DMS 273 treated with DMSO at 0.1 percent for 48 hours (cell line): Measurements from ENCODE around the gene HOXD13.

ENCODE experiments used
- DNase-seq: peaks from one replicate; lab custom pipeline; 2025; lab: John Stamatoyannopoulos, UW

The HOXD13 gene

DNA sequence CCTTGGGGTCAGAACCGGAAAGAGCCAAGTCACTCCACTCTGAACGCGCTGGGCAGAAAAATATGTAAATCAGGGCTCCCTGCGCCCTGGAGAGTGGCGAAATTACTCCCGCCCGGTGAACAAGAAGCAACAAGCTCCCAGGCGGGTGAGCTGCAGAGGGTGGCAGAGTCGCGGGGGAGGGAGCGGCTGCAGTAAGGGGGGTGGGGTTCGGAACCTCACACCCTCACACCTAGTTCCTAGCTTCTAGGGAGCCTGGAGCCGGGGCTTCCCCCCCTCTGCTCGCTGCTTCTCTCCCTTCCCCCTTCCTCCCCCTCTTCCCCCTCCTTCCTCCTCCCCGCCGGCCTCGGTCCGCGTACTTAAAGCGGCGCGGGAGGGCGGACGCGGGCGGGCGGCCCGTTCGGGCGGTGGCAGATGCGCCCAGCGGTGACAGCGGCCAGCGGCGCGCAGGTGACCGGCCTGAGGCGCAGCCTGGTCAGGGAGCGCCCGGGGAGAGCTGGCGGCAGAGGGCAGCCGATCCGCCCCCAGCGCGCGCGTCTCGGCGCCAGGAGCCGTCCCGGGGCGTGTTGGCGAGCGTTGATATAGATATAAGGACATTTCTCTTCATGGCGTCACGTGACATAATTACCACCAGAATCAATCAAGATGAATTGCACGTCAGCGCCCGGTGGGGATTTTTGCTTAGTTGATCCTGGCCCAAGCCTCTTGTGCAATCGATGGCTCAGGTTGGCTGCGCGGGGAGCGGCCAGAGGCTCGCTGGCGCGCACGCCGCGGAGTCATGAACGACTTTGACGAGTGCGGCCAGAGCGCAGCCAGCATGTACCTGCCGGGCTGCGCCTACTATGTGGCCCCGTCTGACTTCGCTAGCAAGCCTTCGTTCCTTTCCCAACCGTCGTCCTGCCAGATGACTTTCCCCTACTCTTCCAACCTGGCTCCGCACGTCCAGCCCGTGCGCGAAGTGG lies 14.3 kb downstream of the HOXD13 start, which contains the start of gene HOXD11:
Gene HOXD11 (plus strand): TSS at position 700 of the 959 bp plus-strand sequence. CDS start 76 bp downstream, at position 776.
- no peak for DNase-seq

DNA sequence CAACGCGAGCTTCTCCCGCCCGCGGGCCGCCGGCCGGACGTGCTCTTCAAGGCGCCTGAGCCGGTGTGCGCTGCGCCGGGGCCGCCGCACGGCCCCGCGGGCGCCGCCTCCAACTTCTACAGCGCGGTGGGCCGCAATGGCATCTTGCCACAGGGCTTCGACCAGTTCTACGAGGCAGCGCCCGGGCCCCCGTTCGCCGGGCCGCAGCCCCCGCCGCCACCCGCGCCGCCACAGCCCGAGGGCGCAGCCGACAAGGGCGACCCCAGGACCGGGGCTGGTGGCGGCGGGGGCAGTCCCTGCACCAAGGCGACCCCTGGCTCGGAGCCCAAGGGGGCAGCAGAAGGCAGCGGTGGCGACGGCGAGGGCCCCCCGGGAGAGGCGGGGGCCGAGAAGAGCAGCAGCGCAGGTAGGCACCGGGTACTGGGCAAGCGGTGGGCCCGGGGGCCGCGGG lies 15.2 kb downstream of the HOXD13 start:
- no peak for DNase-seq

- no peak for DNase-seq
Measured at GRCh38 chr2:176109192-176109901, 16.8 kb downstream of the HOXD13 start.

- no peak for DNase-seq
Measured at GRCh38 chr2:176109946-176110345, 17.4 kb downstream of the HOXD13 start.

DNA sequence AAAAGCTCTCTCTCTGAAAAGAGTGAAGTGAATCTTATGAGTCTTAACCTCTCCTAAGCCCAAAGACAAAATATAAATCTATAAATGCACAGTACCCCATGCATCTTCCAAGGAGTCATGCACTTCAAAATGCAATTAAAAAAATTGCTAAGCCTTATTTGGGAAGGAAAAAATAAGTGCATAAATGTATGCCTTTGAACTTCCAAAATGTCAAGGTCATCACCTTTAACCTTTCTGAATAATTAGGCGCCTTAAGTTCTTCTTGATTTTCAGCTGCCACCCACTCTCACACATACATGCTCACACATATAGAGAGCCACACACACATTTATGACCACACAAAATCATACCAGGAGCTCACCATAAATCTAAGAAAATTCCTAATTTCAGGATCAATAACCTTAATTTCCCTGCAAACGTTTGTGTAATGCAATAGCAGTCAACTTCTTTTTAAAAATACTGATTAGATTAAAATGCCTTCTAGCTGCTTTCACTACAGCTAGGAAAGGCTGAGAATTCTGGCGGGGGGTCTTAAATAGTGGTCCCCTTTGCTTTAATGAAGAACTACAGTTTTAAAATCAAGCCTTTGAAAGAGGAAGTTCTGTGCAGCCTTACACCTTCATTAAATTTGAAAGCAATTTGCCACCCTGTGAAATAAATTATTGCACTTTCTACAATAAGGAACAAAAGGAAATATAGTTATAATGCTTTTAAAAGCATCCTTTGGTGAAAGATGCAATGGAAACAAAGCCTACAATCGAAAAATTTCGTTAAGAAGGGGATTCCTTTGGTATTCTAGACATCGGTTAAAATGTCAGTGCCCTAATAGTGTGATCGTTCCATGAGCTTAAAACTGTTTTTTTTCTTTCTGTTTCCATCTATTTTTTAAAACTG lies 18.1 kb downstream of the HOXD13 start:
- DNase-seq = no peak

DNA sequence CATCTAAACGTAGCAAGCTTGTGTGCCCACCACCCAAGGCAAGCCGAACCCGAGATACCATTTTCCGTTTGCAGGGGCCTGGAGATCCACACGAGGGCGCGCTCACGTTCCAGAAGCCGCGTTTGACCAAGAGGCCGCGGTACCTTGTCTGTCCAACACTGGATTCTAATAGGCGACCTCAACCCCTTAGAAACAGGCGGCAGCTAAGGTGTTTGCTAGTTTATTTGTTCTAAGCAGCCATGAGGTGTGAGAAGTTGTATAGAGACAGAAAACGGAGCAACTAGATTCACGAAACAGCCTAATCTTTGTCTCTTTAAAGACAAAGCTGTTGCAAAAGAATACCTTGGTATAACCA lies 18.8 kb downstream of the HOXD13 start:
- peak; percentile 20 for DNase-seq

GRCh38 chr2:176111846-176112374 lies 19.4 kb downstream of the HOXD13 start:
- no peak for DNase-seq

DNA sequence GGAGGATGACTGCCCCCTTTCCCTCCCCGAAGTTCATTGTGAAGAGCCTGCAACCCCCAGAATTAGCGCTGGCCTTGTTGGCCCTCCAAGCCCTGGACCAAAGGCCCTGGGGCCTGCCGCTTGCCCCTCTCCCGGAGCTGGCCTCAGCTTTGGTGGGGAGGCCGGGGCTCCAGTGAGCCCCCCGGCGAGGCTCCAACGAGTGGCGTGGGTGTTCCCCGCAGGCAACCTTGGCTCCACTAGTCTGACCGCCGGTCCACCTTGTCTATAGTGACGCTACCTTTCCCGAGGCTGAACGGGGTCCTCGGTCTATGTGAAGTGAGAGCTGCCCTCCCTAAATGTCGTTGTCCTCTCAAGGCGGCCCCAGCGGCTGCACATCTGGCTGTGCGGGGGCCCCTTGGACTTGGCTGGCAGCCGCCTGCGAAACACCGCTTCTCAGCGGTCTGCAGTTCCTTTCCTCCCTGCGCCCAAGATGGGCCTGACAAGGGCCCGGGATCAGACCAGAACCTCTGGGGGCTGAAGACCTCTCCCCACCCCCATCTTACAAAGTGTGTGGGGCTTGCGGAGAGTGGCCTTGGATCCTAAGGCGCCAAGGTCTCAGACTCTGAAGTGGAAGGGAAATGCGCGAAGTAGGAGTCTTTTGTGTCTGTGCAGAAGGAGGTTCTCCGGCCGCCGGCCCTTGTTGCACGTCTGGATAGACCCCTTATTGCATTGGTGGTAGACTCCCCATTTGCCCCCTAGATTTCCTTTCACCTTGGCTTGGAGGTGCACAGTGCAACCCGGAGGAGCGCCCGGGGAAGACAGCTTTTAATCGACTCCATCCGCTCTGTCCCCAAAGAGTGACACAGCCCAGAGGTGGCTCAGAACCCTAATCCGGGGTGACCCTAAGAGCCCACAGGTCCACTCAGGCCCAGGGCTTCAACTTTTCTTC lies 20.1 kb downstream of the HOXD13 start:
- DNase-seq = no peak

DNA sequence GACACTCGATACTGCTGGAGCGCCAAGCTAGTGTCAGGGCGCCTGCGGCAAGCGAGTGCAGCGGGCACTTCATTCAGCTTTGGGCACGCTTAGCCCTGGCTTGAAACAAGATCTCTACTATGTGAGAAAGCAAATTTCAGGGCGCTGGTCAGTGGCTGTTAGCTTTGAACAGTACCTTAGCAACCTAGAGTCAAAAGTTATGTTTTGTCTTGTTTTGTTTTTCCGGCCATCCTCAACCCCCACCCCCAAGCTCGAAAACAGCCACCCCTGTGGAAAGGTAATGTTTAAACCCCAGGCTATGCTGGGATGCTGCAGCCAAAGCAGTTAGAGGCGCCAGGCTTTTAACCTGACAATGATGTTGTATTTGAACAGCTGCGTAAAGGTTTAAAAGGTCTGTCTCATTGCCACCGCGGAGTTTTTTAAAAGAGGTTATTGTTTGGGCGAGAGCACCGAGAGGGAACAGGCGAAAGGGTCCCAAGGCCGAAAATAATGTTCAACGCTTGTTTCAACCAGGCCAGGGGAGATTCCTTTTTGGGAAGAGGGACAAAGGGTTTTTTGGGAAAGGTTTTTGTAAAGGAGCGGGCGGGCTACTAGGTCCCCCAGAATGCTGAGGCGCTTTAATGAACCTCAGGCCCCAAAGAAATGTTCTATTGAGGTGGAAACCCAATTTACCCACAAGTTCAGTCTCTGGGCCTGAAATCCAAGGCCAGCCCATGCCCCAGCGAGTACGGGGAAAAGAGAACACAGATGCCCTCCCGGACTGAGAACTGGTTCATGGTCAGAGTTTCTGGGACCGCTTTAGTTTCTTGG lies 21.8 kb downstream of the HOXD13 start:
- DNase-seq = no peak

GRCh38 chr2:176114930-176115625 lies 22.6 kb downstream of the HOXD13 start:
- DNase-seq = no peak

GRCh38 chr2:176115883-176116813 lies 23.6 kb downstream of the HOXD13 start, which contains the start of gene HOXD10:
TSS of gene HOXD10 (plus strand) at chr2:176116778. CDS start at chr2:176116834, 56 bp downstream.
- DNase-seq = no peak

- DNase-seq = no peak
Measured at GRCh38 chr2:176117162-176117822, 24.8 kb downstream of the HOXD13 start.

- no peak for DNase-seq
Measured at GRCh38 chr2:176117823-176118371, 25.4 kb downstream of the HOXD13 start.

DNA sequence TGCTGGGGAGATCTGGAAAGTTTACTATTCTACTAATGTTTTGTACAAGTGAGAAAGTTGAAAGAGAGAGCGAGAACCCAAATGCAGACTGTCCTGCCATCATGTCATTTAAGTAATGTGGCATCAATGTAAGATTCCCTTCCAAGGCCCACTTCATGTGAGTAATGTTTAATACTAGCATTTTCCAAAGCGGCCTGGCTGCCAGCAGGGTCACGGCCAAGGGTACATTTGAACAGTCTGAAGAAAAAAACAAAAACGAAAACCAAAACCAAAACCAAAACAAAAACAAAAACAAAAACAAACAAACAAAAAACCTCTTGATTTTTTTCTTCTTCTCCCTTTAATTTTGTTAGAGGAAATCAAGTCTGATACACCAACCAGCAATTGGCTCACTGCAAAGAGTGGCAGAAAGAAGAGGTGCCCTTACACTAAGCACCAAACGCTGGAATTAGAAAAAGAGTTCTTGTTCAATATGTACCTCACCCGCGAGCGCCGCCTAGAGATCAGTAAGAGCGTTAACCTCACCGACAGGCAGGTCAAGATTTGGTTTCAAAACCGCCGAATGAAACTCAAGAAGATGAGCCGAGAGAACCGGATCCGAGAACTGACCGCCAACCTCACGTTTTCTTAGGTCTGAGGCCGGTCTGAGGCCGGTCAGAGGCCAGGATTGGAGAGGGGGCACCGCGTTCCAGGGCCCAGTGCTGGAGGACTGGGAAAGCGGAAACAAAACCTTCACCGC lies 26.2 kb downstream of the HOXD13 start:
- DNase-seq = no peak

DNA sequence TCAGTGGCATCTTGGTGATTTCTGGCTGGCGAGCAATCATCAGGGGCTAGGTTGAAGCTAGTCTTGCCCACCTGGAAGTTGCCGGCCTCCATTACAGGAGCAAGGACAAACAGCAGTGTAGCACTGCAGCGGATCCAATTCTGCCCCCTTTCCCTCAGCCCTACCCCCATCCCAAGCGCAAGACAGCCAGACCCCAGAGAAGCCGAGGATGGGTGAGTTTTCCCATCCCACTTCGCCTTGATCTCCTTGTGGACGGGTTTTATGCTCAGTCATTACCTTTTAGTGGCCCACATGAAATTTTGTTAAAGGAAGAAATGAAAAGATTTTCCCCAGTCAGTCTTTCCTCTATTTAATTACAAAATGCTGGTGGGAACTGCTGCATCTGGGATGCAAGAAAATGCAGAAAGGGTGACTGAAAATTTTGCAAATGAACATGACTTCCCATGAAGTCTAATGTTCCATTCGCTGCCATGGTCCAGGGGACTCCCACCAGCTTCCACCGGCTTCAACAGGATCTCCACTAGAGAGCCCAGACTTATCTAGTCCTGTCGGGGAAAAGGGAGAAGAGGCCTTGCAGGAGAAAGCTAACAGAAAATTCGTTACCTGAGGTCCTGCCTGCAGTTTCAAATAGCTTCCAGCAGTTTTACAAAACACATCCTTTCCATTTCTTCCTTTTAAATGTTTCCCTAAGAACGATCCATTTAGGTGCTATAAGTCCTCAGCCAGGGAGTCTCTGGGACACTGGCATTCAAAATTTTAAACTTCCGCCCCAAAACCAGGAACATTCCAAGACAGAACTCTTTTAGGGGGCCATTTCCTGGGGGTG lies 28.1 kb downstream of the HOXD13 start:
- DNase-seq = no peak
